ENCODE results near the gene SERPINA9.

SERPINA9 gene

DNA sequence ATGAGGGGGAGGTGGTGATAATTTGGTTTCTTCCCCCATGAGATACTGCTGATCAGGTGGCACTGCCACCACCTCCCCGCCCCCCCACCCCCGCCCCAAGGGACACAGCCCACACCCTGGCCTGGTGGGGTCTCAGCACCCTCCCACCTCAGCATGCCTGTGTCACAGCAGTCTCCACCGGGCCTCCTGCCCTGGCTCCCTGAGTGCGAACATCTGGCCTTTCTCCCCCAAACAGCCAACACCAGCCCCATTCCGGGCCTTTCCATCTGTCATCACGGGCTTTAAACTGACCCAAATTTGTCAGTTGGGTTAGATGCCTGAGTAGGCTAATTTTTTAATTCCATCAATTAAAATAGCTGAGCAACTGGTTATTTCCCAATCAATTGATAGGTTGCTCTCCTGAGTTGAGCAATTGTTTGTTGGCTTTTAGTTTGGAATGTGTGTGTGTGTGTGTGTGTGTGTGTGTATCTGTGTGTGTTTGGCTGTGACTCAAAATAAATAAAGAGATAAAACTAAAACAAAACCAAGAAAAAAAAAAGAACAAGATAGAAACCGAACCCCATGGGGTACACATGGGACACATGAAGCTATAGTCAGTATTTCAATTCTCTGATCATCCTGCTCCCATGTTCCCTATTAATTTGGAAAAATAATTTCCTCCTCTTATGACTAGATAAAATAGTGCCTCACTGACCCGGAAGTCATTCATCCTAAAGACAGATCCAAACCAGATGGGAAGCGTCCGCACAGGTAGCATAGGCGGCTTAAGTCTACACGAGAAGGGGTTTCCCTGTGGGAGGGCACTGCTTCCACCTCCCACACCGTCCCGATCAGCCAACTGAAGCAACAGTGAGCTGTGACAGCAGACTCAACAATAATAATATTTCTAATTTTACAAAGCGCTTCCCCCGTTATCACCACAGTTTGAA lies 25.9 kb upstream of the SERPINA9 start:
- TF ChIP-seq, protein P1, sequence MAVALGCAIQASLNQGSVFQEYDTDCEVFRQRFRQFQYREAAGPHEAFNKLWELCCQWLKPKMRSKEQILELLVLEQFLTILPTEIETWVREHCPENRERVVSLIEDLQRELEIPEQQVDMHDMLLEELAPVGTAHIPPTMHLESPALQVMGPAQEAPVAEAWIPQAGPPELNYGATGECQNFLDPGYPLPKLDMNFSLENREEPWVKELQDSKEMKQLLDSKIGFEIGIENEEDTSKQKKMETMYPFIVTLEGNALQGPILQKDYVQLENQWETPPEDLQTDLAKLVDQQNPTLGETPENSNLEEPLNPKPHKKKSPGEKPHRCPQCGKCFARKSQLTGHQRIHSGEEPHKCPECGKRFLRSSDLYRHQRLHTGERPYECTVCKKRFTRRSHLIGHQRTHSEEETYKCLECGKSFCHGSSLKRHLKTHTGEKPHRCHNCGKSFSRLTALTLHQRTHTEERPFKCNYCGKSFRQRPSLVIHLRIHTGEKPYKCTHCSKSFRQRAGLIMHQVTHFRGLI (tag by site-specific recombination; IDR thresholded peaks at IDR 0.05), result no peak
- TF ChIP-seq ZFP69B (tag by site-specific recombination; IDR thresholded peaks at IDR 0.05) (no peak), ZNF335 (tag by site-specific recombination; conservative IDR thresholded peaks at IDR 0.05) (no peak), ZNF670 (tag by site-specific recombination; IDR thresholded peaks at IDR 0.05; ENCODE audit: low read depth) (no peak), ZNF202 (tag by site-specific recombination; IDR thresholded peaks at IDR 0.05; ENCODE audit: borderline replicate concordance) (no peak), ZNF747 (tag by site-specific recombination; IDR thresholded peaks at IDR 0.05) (no peak), ZNF510 (tag by site-specific recombination; IDR thresholded peaks at IDR 0.05; ENCODE audit: insufficient replicate concordance) (no peak), ZNF626 (tag by site-specific recombination; IDR thresholded peaks at IDR 0.05) (no peak), SETDB1 (IDR thresholded peaks at IDR 0.05; ENCODE audit: insufficient read length, low read length) (no peak), ZNF221 (tag by site-specific recombination; IDR thresholded peaks at IDR 0.05; ENCODE audit: borderline replicate concordance) (no peak), BCL11A (tag by site-specific recombination; IDR thresholded peaks at IDR 0.05; ENCODE audit: low read depth) (no peak), ZNF664 (tag by site-specific recombination; IDR thresholded peaks at IDR 0.05) (no peak)
- TF ChIP-seq, protein P2, sequence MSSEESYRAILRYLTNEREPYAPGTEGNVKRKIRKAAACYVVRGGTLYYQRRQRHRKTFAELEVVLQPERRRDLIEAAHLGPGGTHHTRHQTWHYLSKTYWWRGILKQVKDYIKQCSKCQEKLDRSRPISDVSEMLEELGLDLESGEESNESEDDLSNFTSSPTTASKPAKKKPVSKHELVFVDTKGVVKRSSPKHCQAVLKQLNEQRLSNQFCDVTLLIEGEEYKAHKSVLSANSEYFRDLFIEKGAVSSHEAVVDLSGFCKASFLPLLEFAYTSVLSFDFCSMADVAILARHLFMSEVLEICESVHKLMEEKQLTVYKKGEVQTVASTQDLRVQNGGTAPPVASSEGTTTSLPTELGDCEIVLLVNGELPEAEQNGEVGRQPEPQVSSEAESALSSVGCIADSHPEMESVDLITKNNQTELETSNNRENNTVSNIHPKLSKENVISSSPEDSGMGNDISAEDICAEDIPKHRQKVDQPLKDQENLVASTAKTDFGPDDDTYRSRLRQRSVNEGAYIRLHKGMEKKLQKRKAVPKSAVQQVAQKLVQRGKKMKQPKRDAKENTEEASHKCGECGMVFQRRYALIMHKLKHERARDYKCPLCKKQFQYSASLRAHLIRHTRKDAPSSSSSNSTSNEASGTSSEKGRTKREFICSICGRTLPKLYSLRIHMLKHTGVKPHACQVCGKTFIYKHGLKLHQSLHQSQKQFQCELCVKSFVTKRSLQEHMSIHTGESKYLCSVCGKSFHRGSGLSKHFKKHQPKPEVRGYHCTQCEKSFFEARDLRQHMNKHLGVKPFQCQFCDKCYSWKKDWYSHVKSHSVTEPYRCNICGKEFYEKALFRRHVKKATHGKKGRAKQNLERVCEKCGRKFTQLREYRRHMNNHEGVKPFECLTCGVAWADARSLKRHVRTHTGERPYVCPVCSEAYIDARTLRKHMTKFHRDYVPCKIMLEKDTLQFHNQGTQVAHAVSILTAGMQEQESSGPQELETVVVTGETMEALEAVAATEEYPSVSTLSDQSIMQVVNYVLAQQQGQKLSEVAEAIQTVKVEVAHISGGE (tag by site-specific recombination; conservative IDR thresholded peaks at IDR 0.05; ENCODE audit: low read depth), result no peak
- ChIA-PET CTCF (no interaction called here), POLR2A (no interaction called here)
- no peaks in the 10 kb centered on the region for H3K9me3 ChIP-seq (ENCODE audit: control insufficient read depth, insufficient read depth, low read depth, low read length)
- no peaks in the 10 kb centered on the region for H3K4me1 ChIP-seq (ENCODE audit: control insufficient read depth, insufficient read depth, low read length)
- no peak overlapping the region for H3K4me3 ChIP-seq (ENCODE audit: low read depth, low read length)
- H3K36me3 ChIP-seq (ENCODE audit: control insufficient read depth in 2 of 2, insufficient read depth in 1 of 2, low read length in 2 of 2), result no peaks in the 10 kb centered on the region
- H3K27ac ChIP-seq (ENCODE audit: extremely low read depth, low read depth, low read length), result no peak overlapping the region

DNA sequence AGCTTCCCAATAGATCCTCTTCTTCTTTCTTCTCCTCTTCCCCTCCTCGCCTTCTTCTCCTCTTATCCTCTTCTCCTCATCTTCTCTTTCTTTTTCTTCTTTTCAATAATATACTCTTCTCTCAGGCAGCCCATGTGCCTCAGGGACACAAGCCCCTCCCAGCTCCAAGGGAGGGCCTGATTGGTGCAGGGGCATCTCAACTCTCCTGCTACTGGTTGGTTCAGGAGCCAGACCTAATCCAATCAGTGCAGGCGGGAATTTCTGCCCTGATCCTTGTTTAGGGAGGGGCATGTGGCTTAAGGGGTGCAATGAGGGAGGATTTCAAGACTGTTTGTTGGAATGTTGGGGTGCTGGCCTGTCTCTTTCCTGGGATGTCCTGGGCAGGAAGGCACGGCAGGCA lies 24.3 kb upstream of the SERPINA9 start:
- POLR2A ChIA-PET, result no interaction called here
- Histone ChIP-seq H3K27ac (ENCODE audit: extremely low read depth, low read depth, low read length) (no peak overlapping the region), H3K4me3 (ENCODE audit: low read depth, low read length) (no peak overlapping the region), H3K4me1 (ENCODE audit: control insufficient read depth, insufficient read depth, low read length) (no peaks in the 10 kb centered on the region), H3K9me3 (ENCODE audit: control insufficient read depth, insufficient read depth, low read depth, low read length) (no peaks in the 10 kb centered on the region), H3K36me3 (ENCODE audit: control insufficient read depth in 2 of 2, insufficient read depth in 1 of 2, low read length in 2 of 2) (no peaks in the 10 kb centered on the region)
- CTCF ChIA-PET, result interaction anchor here (0.5 kb wide), 1 partner anchor 189 kb away, joined by 3 read pairs; no protein-coding TSS in a partner anchor
- TF ChIP-seq YY2 (tag by site-specific recombination; IDR thresholded peaks at IDR 0.05) (no peak), ZBTB7A (tag by site-specific recombination; IDR thresholded peaks at IDR 0.05; ENCODE audit: low read depth) (no peak), ZNF146 (tag by site-specific recombination; IDR thresholded peaks at IDR 0.05) (no peak), BCL11A (tag by site-specific recombination; IDR thresholded peaks at IDR 0.05; ENCODE audit: low read depth) (no peak), ZNF624 (tag by site-specific recombination; IDR thresholded peaks at IDR 0.05) (no peak), ZNF140 (tag by site-specific recombination; IDR thresholded peaks at IDR 0.05) (no peak), IKZF3 (tag by site-specific recombination; IDR thresholded peaks at IDR 0.05) (no peak), ZNF324 (tag by site-specific recombination; IDR thresholded peaks at IDR 0.05) (no peak), ZNF132 (tag by site-specific recombination; IDR thresholded peaks at IDR 0.05; ENCODE audit: borderline replicate concordance) (no peak)
- TF ChIP-seq, protein P3, sequence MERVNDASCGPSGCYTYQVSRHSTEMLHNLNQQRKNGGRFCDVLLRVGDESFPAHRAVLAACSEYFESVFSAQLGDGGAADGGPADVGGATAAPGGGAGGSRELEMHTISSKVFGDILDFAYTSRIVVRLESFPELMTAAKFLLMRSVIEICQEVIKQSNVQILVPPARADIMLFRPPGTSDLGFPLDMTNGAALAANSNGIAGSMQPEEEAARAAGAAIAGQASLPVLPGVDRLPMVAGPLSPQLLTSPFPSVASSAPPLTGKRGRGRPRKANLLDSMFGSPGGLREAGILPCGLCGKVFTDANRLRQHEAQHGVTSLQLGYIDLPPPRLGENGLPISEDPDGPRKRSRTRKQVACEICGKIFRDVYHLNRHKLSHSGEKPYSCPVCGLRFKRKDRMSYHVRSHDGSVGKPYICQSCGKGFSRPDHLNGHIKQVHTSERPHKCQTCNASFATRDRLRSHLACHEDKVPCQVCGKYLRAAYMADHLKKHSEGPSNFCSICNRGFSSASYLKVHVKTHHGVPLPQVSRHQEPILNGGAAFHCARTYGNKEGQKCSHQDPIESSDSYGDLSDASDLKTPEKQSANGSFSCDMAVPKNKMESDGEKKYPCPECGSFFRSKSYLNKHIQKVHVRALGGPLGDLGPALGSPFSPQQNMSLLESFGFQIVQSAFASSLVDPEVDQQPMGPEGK (tag by site-specific recombination; IDR thresholded peaks at IDR 0.05), result no peak
- TF ChIP-seq, protein P4, sequence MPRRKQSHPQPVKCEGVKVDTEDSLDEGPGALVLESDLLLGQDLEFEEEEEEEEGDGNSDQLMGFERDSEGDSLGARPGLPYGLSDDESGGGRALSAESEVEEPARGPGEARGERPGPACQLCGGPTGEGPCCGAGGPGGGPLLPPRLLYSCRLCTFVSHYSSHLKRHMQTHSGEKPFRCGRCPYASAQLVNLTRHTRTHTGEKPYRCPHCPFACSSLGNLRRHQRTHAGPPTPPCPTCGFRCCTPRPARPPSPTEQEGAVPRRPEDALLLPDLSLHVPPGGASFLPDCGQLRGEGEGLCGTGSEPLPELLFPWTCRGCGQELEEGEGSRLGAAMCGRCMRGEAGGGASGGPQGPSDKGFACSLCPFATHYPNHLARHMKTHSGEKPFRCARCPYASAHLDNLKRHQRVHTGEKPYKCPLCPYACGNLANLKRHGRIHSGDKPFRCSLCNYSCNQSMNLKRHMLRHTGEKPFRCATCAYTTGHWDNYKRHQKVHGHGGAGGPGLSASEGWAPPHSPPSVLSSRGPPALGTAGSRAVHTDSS (tag by site-specific recombination; IDR thresholded peaks at IDR 0.05), result no peak
